Epithelial cell of proximal tubule (primary cell): Measurements from ENCODE around the gene LRRC42. TPM values are rescaled to one million over a fixed set of nuclear protein-coding genes. Genes with fewer than 3 reads are reported as not detected.

Source experiments
- DNase-seq: peaks from one replicate; pipeline ENCODE4 v3.0.0-alpha.2; 2011; ENCODE audit warnings: low read depth
- H3K4me3 ChIP-seq: 2 replicates; pipeline ENCODE4 v1.5.1; 2011; ENCODE audit warnings: low read depth, mild to moderate bottlenecking, low read length
- total RNA-seq: library from RNA; depleted of rRNA; stranded (reverse); fragments of >200 nt; gene quantifications from 2 replicates; pipeline ENCODE4 v1.2.3, GENCODE V29; 2015
- TF ChIP-seq, protein P1 (sequence below): conservative IDR thresholded peaks from 2 replicates; pipeline ENCODE4 v1.5.1; 2012; ENCODE audit warnings: low read depth, mild to moderate bottlenecking, low read length

The LRRC42 gene
- total RNA-seq, 1 donor from 2014 or later, result 46.7 TPM

GRCh38 chr1:53929246-53929960 is 16.7 kb upstream of the LRRC42 start:
- H3K4me3 ChIP-seq, result no peak overlapping the region
- TF ChIP-seq, protein P1, sequence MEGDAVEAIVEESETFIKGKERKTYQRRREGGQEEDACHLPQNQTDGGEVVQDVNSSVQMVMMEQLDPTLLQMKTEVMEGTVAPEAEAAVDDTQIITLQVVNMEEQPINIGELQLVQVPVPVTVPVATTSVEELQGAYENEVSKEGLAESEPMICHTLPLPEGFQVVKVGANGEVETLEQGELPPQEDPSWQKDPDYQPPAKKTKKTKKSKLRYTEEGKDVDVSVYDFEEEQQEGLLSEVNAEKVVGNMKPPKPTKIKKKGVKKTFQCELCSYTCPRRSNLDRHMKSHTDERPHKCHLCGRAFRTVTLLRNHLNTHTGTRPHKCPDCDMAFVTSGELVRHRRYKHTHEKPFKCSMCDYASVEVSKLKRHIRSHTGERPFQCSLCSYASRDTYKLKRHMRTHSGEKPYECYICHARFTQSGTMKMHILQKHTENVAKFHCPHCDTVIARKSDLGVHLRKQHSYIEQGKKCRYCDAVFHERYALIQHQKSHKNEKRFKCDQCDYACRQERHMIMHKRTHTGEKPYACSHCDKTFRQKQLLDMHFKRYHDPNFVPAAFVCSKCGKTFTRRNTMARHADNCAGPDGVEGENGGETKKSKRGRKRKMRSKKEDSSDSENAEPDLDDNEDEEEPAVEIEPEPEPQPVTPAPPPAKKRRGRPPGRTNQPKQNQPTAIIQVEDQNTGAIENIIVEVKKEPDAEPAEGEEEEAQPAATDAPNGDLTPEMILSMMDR, result no peak
- DNase-seq, result no peak

- TF ChIP-seq, protein P1, result no peak
- H3K4me3 ChIP-seq, result no peak overlapping the region
- no peak for DNase-seq
These were observed 15.2 kb upstream of the LRRC42 start for GRCh38 chr1:53930932-53931331.

GRCh38 chr1:53931523-53931922 is 14.6 kb upstream of the LRRC42 start:
- TF ChIP-seq, protein P1, result no peak
- DNase-seq, result no peak
- H3K4me3 ChIP-seq, result no peak overlapping the region

- no peak for DNase-seq
- H3K4me3 ChIP-seq, result no peak overlapping the region
- TF ChIP-seq, protein P1, result no peak
These were observed 11.9 kb upstream of the LRRC42 start for GRCh38 chr1:53934170-53934765.

- TF ChIP-seq, protein P1, result no peak
- no peak overlapping the region for H3K4me3 ChIP-seq
- DNase-seq, result no peak
These were observed 9.7 kb upstream of the LRRC42 start for GRCh38 chr1:53936430-53936829.

GRCh38 chr1:53938136-53938830 is 7.9 kb upstream of the LRRC42 start:
- TF ChIP-seq, protein P1, result no peak
- H3K4me3 ChIP-seq, result no peak overlapping the region
- DNase-seq, result no peak
